IPS DF 6.9 (cell line): ENCODE data around the gene GLT6D1.
A peak's percentile ranks its signal among the peaks of the same experiment; 100 is the strongest.

Experiments used
- DNase-seq: peaks from one replicate; pipeline ENCODE4 v3.0.0-alpha.2; 2013; ENCODE audit warnings: low read depth, low spot score
- H3K27ac ChIP-seq: one replicate; pipeline ENCODE4 v1.5.1; 2013; ENCODE audit warnings: low read length, control low read depth
- H3K27me3 ChIP-seq: 2 replicates; pipeline ENCODE4 v1.6.1; 2013; ENCODE audit warnings: mild to moderate bottlenecking, low read length; ENCODE audit not compliant: control insufficient read depth, insufficient read depth
- H3K36me3 ChIP-seq: 2 replicates; pipeline ENCODE4 v1.6.1; 2013; ENCODE audit warnings: low read length; ENCODE audit not compliant: control insufficient read depth, insufficient read depth
- H3K4me1 ChIP-seq: 2 replicates; pipeline ENCODE4 v1.6.1; 2013; ENCODE audit warnings: low read length; ENCODE audit not compliant: control insufficient read depth, insufficient read depth
- H3K4me3 ChIP-seq: 2 replicates; pipeline ENCODE4 v1.5.1; 2013; ENCODE audit warnings: mild to moderate bottlenecking, low read length
- H3K9me3 ChIP-seq: 2 replicates; pipeline ENCODE4 v1.6.1; 2013; ENCODE audit warnings: low read length, inconsistent platforms; ENCODE audit not compliant: control insufficient read depth, insufficient read depth
- WGBS: extraction: QIAGEN DNeasy Blood & Tissue Kit; methylation state at CpG from one replicate; pipeline ENCODE4 v1.1.7; 2013; ENCODE audit warnings: mixed read lengths, missing lambda C conversion rate; ENCODE audit not compliant: insufficient read length, insufficient coverage; 5-methylcytosine and 5-hydroxymethylcytosine counted together

GLT6D1 gene

DNA sequence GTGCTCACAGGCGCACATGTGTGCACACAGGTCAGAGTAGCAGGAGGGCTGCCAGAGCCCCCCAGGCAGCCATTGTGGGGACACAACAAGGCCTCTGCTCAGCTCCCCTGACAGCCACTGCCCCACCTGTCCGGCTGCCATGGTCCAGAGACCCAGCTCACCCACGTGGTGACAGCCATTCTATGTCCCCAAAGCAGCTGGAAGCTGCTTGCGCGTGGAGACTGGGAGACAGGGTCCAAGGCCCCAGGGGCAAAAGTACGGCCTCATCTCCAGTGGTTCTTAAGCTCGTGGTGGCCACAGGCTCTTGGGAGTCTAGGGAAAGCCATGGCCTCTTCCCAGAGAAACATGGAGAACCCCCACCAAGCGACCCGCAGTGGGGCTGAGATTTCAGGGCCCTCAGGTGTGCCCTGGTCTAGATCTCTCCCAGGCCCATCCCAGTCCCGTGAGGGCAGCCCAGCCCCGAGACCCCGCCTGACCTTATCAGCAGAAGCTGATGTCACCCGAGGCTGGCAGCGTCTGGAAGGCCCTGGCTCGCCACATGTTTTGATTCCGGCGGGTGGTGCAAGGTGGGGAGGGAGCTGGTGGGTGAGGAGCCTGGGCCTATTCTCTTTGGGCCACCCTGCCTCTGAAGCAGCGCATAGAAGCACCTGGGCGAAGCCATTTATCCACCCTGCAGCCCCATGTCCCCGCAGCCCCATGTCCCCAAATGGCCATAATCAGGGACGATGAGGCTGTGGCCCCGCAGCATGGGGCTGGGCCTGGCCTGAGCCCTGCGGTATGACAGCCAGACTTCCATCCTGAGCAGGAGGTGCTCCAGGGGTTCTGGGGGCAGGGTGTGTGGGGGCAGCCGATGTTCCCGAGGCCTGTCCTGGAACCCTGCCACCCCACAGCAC is 31.7 kb downstream of the GLT6D1 start:
- no peak for DNase-seq
- Histone ChIP-seq H3K27me3 (no peaks in the 10 kb centered on the region), H3K4me3 (no peak overlapping the region), H3K9me3 (no peaks in the 10 kb centered on the region), H3K36me3 (no peaks in the 10 kb centered on the region; the same call in 1 of the 2 replicates), H3K4me1 (peaks cover 3% of the 10 kb centered on the region), H3K27ac (no peak overlapping the region)
- WGBS: no CpG with 5 or more reads among the region's 25 CpGs

DNA sequence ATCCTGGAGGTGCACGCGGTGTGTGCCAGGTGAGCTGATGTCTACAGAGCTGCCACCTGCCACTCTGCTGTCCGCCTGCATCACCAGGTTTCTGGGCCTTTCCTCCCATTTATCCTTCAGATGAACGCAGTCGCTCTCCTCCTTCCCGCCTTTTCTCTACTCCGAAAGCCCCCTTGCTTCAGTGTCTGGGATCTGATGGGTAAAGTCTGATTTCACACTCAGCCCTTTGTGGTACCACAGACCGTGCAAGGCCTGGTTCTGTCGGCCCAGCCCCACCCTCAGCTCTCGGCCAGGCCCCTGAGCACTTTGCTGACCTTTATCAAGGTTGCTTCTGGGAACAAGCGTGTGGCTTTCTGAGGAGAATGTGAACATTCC is 32.5 kb downstream of the GLT6D1 start:
- no peak overlapping the region for H3K4me3 ChIP-seq
- H3K9me3 ChIP-seq: no peaks in the 10 kb centered on the region
- no peak for DNase-seq
- no peaks in the 10 kb centered on the region for H3K27me3 ChIP-seq
- no peak overlapping the region for H3K27ac ChIP-seq
- H3K36me3 ChIP-seq: no peaks in the 10 kb centered on the region; the same call in 1 of the 2 replicates
- peaks cover 3% of the 10 kb centered on the region for H3K4me1 ChIP-seq
- no CpG with 5 or more reads among the region's 11 CpGs for WGBS

DNA sequence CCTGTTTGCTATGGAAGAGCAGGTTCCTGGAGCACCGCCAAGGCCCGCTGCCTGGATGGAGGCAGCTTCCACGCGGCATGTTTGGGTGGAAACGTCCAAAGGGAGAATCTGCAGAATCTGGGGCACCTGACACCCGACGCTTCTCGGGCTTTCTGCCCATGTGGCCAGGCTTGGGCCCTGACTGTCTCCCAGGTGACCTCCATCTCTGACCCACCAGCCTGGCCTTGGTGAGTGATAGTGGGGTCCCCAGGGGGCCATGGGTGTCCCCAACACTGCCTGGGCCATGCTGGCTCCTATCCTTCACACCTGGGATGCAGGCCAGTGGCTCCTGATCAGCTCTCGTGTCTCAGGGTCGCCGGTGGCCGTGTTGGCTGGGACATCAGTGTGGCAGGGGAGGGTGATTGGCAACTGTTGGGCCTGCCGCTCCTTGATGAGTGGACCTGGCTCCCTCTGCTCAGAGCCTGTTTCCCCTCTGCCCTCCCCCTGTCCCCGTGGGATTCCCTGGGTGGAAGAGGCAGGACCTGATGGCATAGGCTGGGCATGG is 34.0 kb downstream of the GLT6D1 start:
- no peak overlapping the region for H3K27ac ChIP-seq
- H3K27me3 ChIP-seq: no peaks in the 10 kb centered on the region
- no peaks in the 10 kb centered on the region for H3K9me3 ChIP-seq
- peaks cover 3% of the 10 kb centered on the region for H3K4me1 ChIP-seq
- H3K36me3 ChIP-seq: no peaks in the 10 kb centered on the region; the same call in 1 of the 2 replicates
- no CpG with 5 or more reads among the region's 14 CpGs for WGBS
- no peak overlapping the region for H3K4me3 ChIP-seq
- DNase-seq: no peak

DNA sequence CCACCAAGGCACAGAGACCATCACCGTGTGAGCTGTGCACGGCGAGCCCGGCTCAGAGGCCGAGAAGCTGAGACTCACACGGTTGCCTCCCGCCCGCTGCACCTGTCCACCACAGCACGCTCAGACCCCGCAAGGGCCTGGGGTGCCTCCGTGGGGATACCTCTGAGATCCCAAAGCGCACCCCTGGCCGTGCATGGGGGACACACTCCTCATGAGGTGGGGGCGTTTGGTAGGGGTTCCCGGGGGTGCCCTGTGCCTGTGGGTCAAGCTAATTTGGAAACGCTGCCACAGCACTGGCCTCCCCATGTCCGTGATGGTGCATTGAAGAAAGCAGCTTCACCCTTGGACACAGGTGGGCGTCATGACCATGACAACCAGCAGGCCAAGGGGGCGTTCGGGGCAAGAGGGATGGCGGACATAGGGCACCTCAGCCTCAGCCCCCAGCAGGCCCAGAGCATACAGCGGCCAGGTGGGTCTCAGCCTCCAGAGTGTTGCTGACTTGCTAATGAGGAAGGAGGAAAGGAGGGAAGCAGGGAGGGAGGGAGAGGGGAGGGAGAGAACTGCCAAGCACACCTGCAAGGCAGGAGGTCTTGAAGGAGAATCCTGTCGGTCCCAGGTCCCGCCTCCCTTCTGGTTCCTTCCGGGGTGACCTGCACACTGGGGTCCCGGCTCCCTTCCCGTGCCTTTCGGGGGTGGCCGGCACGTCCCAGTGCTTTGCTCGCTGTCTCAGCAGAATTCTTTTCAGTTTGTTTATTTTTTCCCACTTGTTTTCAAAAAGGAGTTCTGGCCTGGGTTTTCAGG is 34.7 kb downstream of the GLT6D1 start:
- no peak overlapping the region for H3K27ac ChIP-seq
- DNase-seq: no peak
- peaks cover 3% of the 10 kb centered on the region for H3K4me1 ChIP-seq
- no peak overlapping the region for H3K4me3 ChIP-seq
- no peaks in the 10 kb centered on the region for H3K27me3 ChIP-seq
- WGBS: no CpG with 5 or more reads among the region's 31 CpGs
- no peaks in the 10 kb centered on the region; the same call in 1 of the 2 replicates for H3K36me3 ChIP-seq
- no peaks in the 10 kb centered on the region for H3K9me3 ChIP-seq

DNA sequence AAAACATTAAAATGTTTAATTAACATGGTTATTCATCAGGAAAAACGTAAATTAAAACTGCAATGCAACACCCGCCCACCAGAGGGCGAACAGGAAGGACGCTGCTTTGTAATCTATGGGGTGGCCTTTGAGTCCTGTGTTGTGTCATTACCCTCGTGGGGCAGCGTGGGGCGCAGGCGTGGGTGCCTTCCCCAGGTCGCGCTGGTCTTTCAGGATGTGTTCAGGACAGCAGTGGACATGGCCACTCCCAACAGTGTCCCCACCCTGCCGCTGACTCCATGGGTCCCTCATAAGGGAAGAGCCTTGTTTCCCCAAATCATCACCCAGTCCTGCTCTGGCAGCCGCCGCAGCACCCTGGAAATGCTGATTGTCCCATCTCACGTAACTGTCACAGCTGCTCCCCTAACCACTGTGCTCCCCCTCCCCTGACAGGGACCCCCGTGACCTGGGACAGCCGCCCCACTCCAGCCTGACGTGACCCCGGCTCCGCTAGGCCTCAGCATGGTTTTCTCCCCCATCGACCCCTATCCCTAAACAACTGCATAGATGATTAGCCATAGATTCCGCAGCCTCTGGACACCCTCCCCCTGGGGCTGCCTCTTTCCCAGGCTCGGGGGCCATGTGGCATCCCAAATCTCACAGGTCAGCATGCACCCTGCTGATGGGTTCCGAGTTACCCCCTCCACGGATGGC is 36.4 kb downstream of the GLT6D1 start:
- DNase-seq: peak; percentile 27
- H3K4me3 ChIP-seq: no peak overlapping the region
- H3K36me3 ChIP-seq: no peaks in the 10 kb centered on the region
- WGBS: no CpG with 5 or more reads among the region's 24 CpGs
- no peaks in the 10 kb centered on the region for H3K9me3 ChIP-seq
- H3K27ac ChIP-seq: no peak overlapping the region
- H3K4me1 ChIP-seq: peaks cover 3% of the 10 kb centered on the region
- H3K27me3 ChIP-seq: no peaks in the 10 kb centered on the region

DNA sequence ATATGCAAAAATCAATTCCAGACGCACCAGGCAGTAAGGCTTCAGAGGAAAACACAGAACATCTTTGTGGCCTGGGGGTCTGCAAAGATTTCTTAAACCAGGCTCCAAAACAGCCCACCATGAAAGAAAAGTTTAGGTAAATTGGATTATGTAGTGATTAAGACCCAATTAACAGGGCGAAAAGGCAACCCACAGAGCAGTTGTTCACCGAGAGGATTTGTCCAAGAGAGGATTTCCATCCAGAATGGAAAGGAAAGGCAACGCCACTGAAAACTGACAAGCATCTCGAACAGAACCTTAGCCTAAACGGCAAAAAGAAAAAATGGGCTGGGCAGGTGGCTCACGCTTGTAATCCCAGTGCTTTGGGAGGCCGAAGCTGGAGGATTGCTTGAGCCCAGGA is 37.4 kb downstream of the GLT6D1 start:
- H3K4me1 ChIP-seq: peaks cover 3% of the 10 kb centered on the region
- H3K9me3 ChIP-seq: no peaks in the 10 kb centered on the region
- no peaks in the 10 kb centered on the region for H3K36me3 ChIP-seq
- DNase-seq: no peak
- WGBS: no CpG with 5 or more reads among the region's 8 CpGs
- no peak overlapping the region for H3K4me3 ChIP-seq
- no peaks in the 10 kb centered on the region for H3K27me3 ChIP-seq
- H3K27ac ChIP-seq: no peak overlapping the region

DNA sequence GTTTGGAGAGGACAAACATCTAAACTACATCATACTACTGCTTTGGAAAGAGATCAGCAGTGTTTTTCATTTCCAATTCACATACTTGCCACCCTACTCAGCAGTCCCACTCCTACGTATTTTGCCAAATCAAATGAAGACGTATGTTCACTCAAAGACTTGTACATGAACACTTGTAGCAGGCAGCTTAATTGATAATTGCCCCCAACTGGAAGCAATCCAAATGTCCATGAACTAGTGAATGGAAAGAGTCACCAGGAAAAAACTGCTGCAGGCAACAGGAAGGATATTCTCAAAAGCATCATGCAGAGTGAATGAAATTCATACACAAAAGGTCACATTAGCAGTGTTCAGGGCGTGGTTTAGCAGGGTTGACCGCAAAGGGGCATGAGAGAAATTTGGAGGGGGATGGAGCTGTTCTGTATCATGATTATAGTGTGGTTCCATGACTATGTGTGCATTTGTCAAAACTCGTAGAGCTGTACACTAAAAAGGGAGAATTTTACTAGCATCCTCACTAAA is 39.0 kb downstream of the GLT6D1 start:
- no peak overlapping the region for H3K4me3 ChIP-seq
- no peak for DNase-seq
- H3K27ac ChIP-seq: no peak overlapping the region
- H3K9me3 ChIP-seq: no peaks in the 10 kb centered on the region
- no CpG with 5 or more reads among the region's 5 CpGs for WGBS
- peaks cover 3% of the 10 kb centered on the region for H3K4me1 ChIP-seq
- no peaks in the 10 kb centered on the region for H3K27me3 ChIP-seq
- H3K36me3 ChIP-seq: no peaks in the 10 kb centered on the region

DNA sequence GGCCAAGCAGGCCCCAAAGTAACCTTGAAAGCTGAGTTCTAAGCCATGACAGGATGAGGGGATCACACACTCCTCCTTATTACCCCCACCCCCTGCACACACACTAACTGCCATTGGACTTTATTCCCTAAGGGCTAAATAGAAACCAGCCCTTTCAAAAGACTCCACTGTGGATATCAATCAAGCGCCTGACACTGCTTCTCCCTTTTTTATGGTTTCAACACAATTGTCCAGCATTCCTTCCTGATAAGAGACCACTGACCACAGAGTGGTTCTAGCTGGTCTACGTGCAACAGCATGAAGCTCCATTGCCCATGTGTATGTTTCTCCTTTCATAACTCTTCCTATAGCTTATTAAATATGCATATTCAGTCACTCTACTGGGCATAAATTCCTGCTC is 43.1 kb downstream of the GLT6D1 start:
- Histone ChIP-seq H3K9me3 (no peaks in the 10 kb centered on the region), H3K36me3 (no peaks in the 10 kb centered on the region), H3K27me3 (no peaks in the 10 kb centered on the region), H3K4me3 (no peak overlapping the region), H3K27ac (no peak overlapping the region), H3K4me1 (no peaks in the 10 kb centered on the region)
- WGBS: no CpG with 5 or more reads among the region's 2 CpGs
- DNase-seq: no peak

DNA sequence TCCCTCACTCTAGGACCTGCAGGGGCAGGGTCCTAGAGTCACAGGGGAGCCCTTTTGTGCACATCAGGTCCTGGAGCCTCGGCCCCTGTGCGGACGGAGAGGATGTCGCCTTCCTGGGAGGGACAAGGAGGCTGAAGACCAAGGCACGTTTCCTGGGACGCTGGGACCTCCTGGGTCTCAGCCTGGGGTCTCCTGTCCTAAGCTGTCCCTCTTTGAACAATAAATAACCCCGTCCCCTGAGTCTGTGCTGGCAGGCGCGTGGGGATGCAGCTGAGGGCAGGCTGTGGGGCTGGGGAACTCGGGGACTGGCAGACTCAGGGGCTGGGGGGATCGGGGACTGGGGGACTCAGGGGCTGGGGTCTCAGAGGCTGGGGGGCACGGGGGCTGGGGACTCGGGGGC is 46.7 kb downstream of the GLT6D1 start:
- DNase-seq: no peak
- Histone ChIP-seq H3K4me3 (no peak overlapping the region), H3K27me3 (no peaks in the 10 kb centered on the region), H3K9me3 (no peaks in the 10 kb centered on the region), H3K27ac (no peak overlapping the region), H3K4me1 (no peaks in the 10 kb centered on the region), H3K36me3 (no peaks in the 10 kb centered on the region)
- WGBS: no CpG with 5 or more reads among the region's 13 CpGs

DNA sequence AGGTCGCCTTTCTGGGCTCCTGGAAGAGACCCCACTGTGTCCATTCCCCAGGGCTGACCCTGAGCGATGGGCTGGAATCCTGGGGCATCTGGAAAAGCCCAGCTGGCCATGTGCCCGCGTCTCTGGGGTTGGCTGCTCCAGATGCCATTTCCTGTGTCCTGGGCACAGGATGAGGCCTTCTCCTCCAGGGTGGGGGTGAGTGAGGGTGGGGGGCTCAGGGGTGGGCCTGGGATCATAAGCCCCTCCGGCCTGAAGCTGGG is 47.1 kb downstream of the GLT6D1 start:
- DNase-seq: no peak
- no CpG with 5 or more reads among the region's 5 CpGs for WGBS
- Histone ChIP-seq H3K4me1 (no peaks in the 10 kb centered on the region), H3K27me3 (no peaks in the 10 kb centered on the region), H3K9me3 (no peaks in the 10 kb centered on the region), H3K36me3 (no peaks in the 10 kb centered on the region), H3K4me3 (no peak overlapping the region), H3K27ac (no peak overlapping the region)
